Fibroblast of villous mesenchyme (primary cell): ENCODE results near the gene KHDC4. TPM values are rescaled to one million over a fixed set of nuclear protein-coding genes. Genes with fewer than 3 reads are reported as not detected.

ENCODE experiments used
- DNase-seq: peaks from one replicate; pipeline ENCODE4 v3.0.0-alpha.2; 2010; ENCODE audit warnings: low read depth
- H3K4me3 ChIP-seq: 2 replicates; pipeline ENCODE4 v1.5.1; 2011; ENCODE audit warnings: low read depth, mild to moderate bottlenecking, low read length
- CTCF ChIP-seq: IDR thresholded peaks from 2 replicates; pipeline ENCODE4 v1.5.1; 2012; ENCODE audit warnings: low read depth, mild to moderate bottlenecking, low read length; ENCODE audit not compliant: insufficient read depth
- total RNA-seq: library from RNA; depleted of rRNA; stranded (reverse); fragments of >200 nt; gene quantifications from 2 replicates; pipeline ENCODE4 v1.2.3, GENCODE V29; 2012

The KHDC4 gene
- total RNA-seq, 1 donor, result 42.7 TPM

- H3K4me3 ChIP-seq, result peak overlapping the region; percentile 89
- no peak for TF ChIP-seq CTCF
- DNase-seq, result no peak
These were observed 41.3 kb upstream of the KHDC4 start for GRCh38 chr1:155975375-155976061.

- peak overlapping the region; percentile 89 for H3K4me3 ChIP-seq
- DNase-seq, result no peak
- no peak for TF ChIP-seq CTCF
These were observed 40.2 kb upstream of the KHDC4 start for GRCh38 chr1:155974208-155975115.

- no peak for TF ChIP-seq CTCF
- no peak for DNase-seq
- no peak overlapping the region for H3K4me3 ChIP-seq
These were observed 39.5 kb upstream of the KHDC4 start for GRCh38 chr1:155973723-155974122.

GRCh38 chr1:155971910-155972809 is 37.9 kb upstream of the KHDC4 start:
- no peak for DNase-seq
- no peak for TF ChIP-seq CTCF
- H3K4me3 ChIP-seq, result no peak overlapping the region

GRCh38 chr1:155970531-155971167 is 36.4 kb upstream of the KHDC4 start:
- no peak for TF ChIP-seq CTCF
- DNase-seq, result peak; percentile 85
- peak overlapping the region; percentile 14 for H3K4me3 ChIP-seq

GRCh38 chr1:155969377-155969791 is 35.2 kb upstream of the KHDC4 start:
- no peak for TF ChIP-seq CTCF
- no peak for DNase-seq
- no peak overlapping the region for H3K4me3 ChIP-seq
